ENCODE measurements around the gene A4GALT.
"Not testable (repeated sequence)": the region's sequence is repeated elsewhere in the genome, so short reads cannot be mapped to it uniquely, and the experiment has no call there.

The A4GALT gene

DNA sequence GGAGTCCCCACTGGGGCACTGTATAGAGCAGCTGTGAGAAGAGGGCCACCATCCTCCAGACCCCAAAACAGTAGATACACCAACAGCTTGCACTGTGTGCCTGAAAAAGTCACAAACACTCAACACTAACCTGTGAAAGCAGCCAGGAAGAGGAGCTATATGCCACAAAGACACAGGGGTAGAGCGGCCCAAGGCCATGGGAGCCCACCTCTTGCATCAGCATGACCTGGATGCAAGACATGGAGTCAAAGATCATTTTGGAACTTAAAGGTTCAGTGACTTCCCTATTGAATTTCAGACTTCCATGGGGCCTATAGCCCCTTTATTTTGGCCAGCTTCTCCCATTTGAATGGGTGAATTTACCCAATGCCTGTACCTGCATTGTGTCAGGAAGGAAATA lies 41.8 kb downstream of the A4GALT start:
- Histone ChIP-seq H3K27ac (ENCODE audit: low read length) (no peak overlapping the region), H3K36me3 (ENCODE audit: insufficient read depth, low read length) (no peaks in the 10 kb centered on the region), H3K4me1 (ENCODE audit: insufficient read depth, low read length) (no peaks in the 10 kb centered on the region), H3K4me2 (ENCODE audit: insufficient read depth, low read length) (no peak overlapping the region), H3K9me3 (ENCODE audit: insufficient read depth, low read length, severe bottlenecking) (peaks cover 12% of the 10 kb centered on the region), H4K20me1 (ENCODE audit: insufficient read depth, low read length) (no peaks in the 10 kb centered on the region), H3K9ac (ENCODE audit: low read depth, low read length) (no peak overlapping the region), H3K4me3 (ENCODE audit: low read depth in 1 of 2, low read length in 2 of 2) (no peak overlapping the region), H2AFZ (ENCODE audit: low read depth, low read length) (no peak overlapping the region), H3K27me3 (ENCODE audit: insufficient read depth, low read length, poor library complexity) (peaks cover 3% of the 10 kb centered on the region), H3K79me2 (ENCODE audit: insufficient read depth, low read length) (no peaks in the 10 kb centered on the region)
- no peak for TF ChIP-seq EZH2 (IDR thresholded peaks at IDR 0.05; ENCODE audit: borderline replicate concordance, low read depth, low read length, severe bottlenecking)
- TF ChIP-seq, protein P1, sequence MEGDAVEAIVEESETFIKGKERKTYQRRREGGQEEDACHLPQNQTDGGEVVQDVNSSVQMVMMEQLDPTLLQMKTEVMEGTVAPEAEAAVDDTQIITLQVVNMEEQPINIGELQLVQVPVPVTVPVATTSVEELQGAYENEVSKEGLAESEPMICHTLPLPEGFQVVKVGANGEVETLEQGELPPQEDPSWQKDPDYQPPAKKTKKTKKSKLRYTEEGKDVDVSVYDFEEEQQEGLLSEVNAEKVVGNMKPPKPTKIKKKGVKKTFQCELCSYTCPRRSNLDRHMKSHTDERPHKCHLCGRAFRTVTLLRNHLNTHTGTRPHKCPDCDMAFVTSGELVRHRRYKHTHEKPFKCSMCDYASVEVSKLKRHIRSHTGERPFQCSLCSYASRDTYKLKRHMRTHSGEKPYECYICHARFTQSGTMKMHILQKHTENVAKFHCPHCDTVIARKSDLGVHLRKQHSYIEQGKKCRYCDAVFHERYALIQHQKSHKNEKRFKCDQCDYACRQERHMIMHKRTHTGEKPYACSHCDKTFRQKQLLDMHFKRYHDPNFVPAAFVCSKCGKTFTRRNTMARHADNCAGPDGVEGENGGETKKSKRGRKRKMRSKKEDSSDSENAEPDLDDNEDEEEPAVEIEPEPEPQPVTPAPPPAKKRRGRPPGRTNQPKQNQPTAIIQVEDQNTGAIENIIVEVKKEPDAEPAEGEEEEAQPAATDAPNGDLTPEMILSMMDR (IDR thresholded peaks at IDR 0.05; ENCODE audit: borderline replicate concordance, extremely low read depth, low read length, poor library complexity, severe bottlenecking), result no peak
- ATAC-seq (ENCODE audit: insufficient read depth, low read depth) (no peak), DNase-seq (no peak)

DNA sequence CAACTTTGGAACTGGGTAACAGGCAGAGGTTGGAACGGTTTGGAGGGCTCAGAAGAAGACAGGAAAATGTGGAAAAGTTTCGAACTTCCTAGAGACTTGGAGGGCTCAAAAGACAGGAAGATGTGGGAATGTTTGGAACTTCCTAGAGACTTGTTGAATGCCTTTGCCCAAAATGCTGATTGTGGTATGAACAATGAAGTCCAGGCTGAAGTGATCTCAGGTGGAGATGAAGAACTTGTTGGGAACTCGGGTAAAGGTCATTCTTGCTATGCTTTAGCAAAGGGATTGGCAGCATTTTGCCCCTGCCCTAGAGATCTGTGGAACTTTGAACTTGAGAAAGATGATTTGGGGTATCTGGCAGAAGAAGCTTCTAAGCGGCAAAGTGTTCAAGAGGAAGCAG lies 42.7 kb downstream of the A4GALT start:
- H4K20me1 ChIP-seq (ENCODE audit: insufficient read depth, low read length); H3K27me3 ChIP-seq (ENCODE audit: insufficient read depth, low read length, poor library complexity); H3K79me2 ChIP-seq (ENCODE audit: insufficient read depth, low read length); DNase-seq; H3K4me2 ChIP-seq (ENCODE audit: insufficient read depth, low read length); H2AFZ ChIP-seq (ENCODE audit: low read depth, low read length); ATAC-seq (ENCODE audit: insufficient read depth, low read depth); H3K4me1 ChIP-seq (ENCODE audit: insufficient read depth, low read length); H3K36me3 ChIP-seq (ENCODE audit: insufficient read depth, low read length); H3K4me3 ChIP-seq (ENCODE audit: low read depth in 1 of 2, low read length in 2 of 2); H3K9ac ChIP-seq (ENCODE audit: low read depth, low read length); H3K27ac ChIP-seq (ENCODE audit: low read length): not testable (repeated sequence)
- H3K9me3 ChIP-seq (ENCODE audit: insufficient read depth, low read length, severe bottlenecking), result peaks cover 12% of the 10 kb centered on the region

DNA sequence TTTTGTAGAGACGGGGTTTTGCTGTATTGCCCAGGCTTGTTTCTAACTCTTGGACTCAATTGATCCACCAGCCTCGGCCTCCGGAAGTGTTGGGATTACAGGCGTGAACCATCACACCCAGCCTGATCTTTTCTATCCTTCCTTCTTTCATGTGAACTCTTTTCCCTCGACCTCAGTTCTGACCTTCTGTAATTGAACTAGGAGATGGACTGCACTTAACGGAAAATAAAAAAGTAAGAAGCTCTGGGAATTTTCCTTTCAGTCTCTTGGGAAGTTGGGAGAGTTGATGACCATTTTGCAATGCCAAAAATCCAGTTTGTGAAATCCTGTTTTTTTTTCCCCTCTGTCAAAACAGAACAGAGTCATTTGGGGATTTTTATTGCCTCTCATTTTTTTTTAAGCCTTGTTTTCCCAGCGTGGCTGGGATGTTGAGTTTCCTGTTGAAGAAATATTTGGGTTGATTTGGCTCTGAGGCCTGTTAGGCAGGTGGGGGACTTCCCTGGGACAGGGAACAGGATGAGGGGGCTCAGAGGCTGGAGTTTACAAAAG lies 44.5 kb downstream of the A4GALT start:
- Histone ChIP-seq H3K9ac (ENCODE audit: low read depth, low read length) (no peak overlapping the region), H3K4me2 (ENCODE audit: insufficient read depth, low read length) (no peak overlapping the region), H3K27me3 (ENCODE audit: insufficient read depth, low read length, poor library complexity) (no peaks in the 10 kb centered on the region), H3K4me3 (ENCODE audit: low read depth in 1 of 2, low read length in 2 of 2) (no peak overlapping the region), H3K36me3 (ENCODE audit: insufficient read depth, low read length) (no peaks in the 10 kb centered on the region), H3K9me3 (ENCODE audit: insufficient read depth, low read length, severe bottlenecking) (peaks cover 12% of the 10 kb centered on the region), H3K79me2 (ENCODE audit: insufficient read depth, low read length) (no peaks in the 10 kb centered on the region), H4K20me1 (ENCODE audit: insufficient read depth, low read length) (no peaks in the 10 kb centered on the region), H3K27ac (ENCODE audit: low read length) (no peak overlapping the region), H3K4me1 (ENCODE audit: insufficient read depth, low read length) (no peaks in the 10 kb centered on the region), H2AFZ (ENCODE audit: low read depth, low read length) (no peak overlapping the region)
- DNase-seq, result no peak
- no peak for TF ChIP-seq EZH2 (IDR thresholded peaks at IDR 0.05; ENCODE audit: borderline replicate concordance, low read depth, low read length, severe bottlenecking)
- TF ChIP-seq, protein P1 (IDR thresholded peaks at IDR 0.05; ENCODE audit: borderline replicate concordance, extremely low read depth, low read length, poor library complexity, severe bottlenecking), result no peak
- ATAC-seq (ENCODE audit: insufficient read depth, low read depth), result no peak

DNA sequence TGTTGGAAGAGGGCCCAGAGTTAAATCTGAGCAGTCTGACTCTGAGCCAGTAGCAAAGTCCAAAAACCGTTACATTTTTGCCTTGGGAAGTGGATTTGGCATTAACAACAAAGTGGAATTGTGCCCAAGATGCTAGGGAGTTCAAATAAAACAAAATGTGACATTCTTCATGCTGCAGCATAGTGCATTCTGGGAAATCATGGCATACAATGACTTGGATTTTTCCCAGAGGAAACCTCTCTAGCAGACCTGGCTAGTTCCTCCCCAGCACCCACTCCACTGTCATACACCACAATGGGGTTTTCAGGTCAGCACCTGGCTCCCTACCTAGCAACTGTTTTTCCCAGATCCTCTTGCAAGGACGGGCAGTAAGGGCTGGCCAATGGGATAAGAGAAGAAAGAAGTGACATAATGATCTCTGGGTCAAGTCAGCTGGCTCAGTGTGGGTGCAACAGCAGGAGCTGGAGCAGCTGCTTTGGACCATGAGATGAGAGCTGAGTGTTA lies 46.7 kb downstream of the A4GALT start:
- Histone ChIP-seq H3K27me3 (ENCODE audit: insufficient read depth, low read length, poor library complexity) (no peaks in the 10 kb centered on the region), H3K79me2 (ENCODE audit: insufficient read depth, low read length) (no peaks in the 10 kb centered on the region), H3K4me1 (ENCODE audit: insufficient read depth, low read length) (no peaks in the 10 kb centered on the region), H3K9me3 (ENCODE audit: insufficient read depth, low read length, severe bottlenecking) (peaks cover 8% of the 10 kb centered on the region), H3K4me3 (ENCODE audit: low read depth in 1 of 2, low read length in 2 of 2) (no peak overlapping the region), H3K27ac (ENCODE audit: low read length) (no peak overlapping the region), H3K4me2 (ENCODE audit: insufficient read depth, low read length) (no peak overlapping the region), H3K36me3 (ENCODE audit: insufficient read depth, low read length) (no peaks in the 10 kb centered on the region), H2AFZ (ENCODE audit: low read depth, low read length) (no peak overlapping the region), H4K20me1 (ENCODE audit: insufficient read depth, low read length) (no peaks in the 10 kb centered on the region), H3K9ac (ENCODE audit: low read depth, low read length) (no peak overlapping the region)
- DNase-seq (no peak), ATAC-seq (ENCODE audit: insufficient read depth, low read depth) (no peak)
- no peak for TF ChIP-seq EZH2 (IDR thresholded peaks at IDR 0.05; ENCODE audit: borderline replicate concordance, low read depth, low read length, severe bottlenecking)
- TF ChIP-seq, protein P1 (IDR thresholded peaks at IDR 0.05; ENCODE audit: borderline replicate concordance, extremely low read depth, low read length, poor library complexity, severe bottlenecking), result no peak

DNA sequence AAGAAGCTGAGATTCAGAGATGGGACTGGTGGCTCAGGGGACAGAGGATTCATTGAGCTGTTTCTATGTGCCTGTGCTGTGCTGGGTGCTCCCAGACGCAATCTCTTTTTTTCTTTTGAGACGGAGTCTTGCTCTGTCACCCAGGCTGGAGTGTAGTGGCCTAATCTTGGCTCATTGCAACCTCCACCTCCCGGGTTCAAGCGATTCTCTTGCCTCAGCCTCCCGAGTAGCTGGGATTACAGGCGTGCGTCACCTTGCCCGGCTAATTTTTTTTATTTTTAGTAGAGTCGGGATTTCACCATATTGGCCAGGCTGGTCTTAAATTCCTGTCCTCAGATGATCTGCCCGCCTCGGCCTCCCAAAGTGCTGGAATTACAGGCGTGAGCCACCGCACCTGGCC lies 47.6 kb downstream of the A4GALT start:
- H3K4me3 ChIP-seq (ENCODE audit: low read depth in 1 of 2, low read length in 2 of 2); H3K27ac ChIP-seq (ENCODE audit: low read length); H3K9me3 ChIP-seq (ENCODE audit: insufficient read depth, low read length, severe bottlenecking); H4K20me1 ChIP-seq (ENCODE audit: insufficient read depth, low read length); H3K9ac ChIP-seq (ENCODE audit: low read depth, low read length); H3K4me1 ChIP-seq (ENCODE audit: insufficient read depth, low read length); H2AFZ ChIP-seq (ENCODE audit: low read depth, low read length); H3K36me3 ChIP-seq (ENCODE audit: insufficient read depth, low read length); H3K4me2 ChIP-seq (ENCODE audit: insufficient read depth, low read length); ATAC-seq (ENCODE audit: insufficient read depth, low read depth); DNase-seq; H3K27me3 ChIP-seq (ENCODE audit: insufficient read depth, low read length, poor library complexity); H3K79me2 ChIP-seq (ENCODE audit: insufficient read depth, low read length): not testable (repeated sequence)

Measured in DND-41 (cell line).